BE2C (cell line): Measurements from ENCODE around the gene ATP8B4.

Experiments used
- DNase-seq: peaks from one replicate; pipeline ENCODE4 v3.0.0-alpha.2; 2020
- H3K27me3 ChIP-seq: fragments of 250-450 bp; sonication (Bioruptor Pico); 2 replicates; pipeline ENCODE4 v1.5.1; 2020; ENCODE audit warnings: mild to moderate bottlenecking
- H3K36me3 ChIP-seq: fragments of 250-450 bp; sonication (Bioruptor Pico); 2 replicates; pipeline ENCODE4 v1.5.1; 2020; ENCODE audit warnings: mild to moderate bottlenecking
- H3K4me1 ChIP-seq: fragments of 250-450 bp; sonication (Bioruptor Pico); 2 replicates; pipeline ENCODE4 v1.5.1; 2020
- H3K4me3 ChIP-seq: 2 replicates; pipeline ENCODE4 v1.5.1; 2011; ENCODE audit warnings: low read depth, low read length
- H3K9me3 ChIP-seq: fragments of 250-450 bp; sonication (Bioruptor Pico); 2 replicates; pipeline ENCODE4 v1.5.1; 2020
- TF ChIP-seq, protein P1 (sequence below): IDR thresholded peaks from 2 replicates; pipeline ENCODE4 v1.5.1; 2012; ENCODE audit warnings: mild to moderate bottlenecking, low read depth, low read length

ATP8B4 gene

DNA sequence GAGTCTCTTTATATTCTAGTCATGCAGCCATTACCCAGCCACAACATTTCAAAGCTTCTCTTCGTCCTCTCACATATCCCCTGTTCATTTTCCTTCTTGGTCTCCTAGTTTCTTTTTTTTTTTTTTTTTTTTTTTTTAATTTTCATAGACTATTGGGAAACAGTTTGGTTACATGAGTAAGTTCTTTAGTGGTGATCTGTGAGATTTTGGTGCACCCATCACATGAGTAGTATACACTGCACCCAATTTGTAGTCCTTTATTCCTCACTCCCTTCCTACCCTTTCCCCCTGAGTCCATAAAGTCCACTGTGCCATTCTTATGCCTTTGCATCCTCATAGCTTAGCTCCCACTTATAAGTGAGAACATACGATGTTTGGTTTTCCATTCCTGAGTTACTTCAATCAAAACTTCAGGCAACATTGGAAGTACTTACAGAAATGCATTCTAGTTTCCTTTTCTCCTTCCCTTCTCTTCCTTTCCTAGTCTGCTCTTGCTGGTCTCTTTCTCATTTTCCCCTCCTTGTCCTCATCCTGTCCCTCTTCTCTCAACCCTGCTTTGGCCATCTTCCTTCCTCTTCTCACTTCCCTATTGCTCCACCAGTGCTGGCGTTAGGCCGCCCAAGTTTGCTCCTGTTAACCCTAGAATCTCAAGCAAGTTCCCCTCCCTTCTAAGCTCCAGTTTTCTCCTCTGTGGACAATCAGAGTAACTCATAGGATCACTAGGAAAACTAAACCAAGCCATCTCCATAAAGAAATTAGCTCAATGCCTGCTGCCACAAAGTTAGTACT, 4.8 kb downstream of the ATP8B4 start:
- no peak overlapping the region for H3K4me3 ChIP-seq
- H3K36me3 ChIP-seq, result no peaks in the 10 kb centered on the region
- TF ChIP-seq, protein P1, sequence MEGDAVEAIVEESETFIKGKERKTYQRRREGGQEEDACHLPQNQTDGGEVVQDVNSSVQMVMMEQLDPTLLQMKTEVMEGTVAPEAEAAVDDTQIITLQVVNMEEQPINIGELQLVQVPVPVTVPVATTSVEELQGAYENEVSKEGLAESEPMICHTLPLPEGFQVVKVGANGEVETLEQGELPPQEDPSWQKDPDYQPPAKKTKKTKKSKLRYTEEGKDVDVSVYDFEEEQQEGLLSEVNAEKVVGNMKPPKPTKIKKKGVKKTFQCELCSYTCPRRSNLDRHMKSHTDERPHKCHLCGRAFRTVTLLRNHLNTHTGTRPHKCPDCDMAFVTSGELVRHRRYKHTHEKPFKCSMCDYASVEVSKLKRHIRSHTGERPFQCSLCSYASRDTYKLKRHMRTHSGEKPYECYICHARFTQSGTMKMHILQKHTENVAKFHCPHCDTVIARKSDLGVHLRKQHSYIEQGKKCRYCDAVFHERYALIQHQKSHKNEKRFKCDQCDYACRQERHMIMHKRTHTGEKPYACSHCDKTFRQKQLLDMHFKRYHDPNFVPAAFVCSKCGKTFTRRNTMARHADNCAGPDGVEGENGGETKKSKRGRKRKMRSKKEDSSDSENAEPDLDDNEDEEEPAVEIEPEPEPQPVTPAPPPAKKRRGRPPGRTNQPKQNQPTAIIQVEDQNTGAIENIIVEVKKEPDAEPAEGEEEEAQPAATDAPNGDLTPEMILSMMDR, result no peak
- H3K9me3 ChIP-seq, result no peaks in the 10 kb centered on the region
- H3K27me3 ChIP-seq, result no peaks in the 10 kb centered on the region; the same call in 1 of the 2 replicates
- no peaks in the 10 kb centered on the region for H3K4me1 ChIP-seq
- DNase-seq, result no peak

DNA sequence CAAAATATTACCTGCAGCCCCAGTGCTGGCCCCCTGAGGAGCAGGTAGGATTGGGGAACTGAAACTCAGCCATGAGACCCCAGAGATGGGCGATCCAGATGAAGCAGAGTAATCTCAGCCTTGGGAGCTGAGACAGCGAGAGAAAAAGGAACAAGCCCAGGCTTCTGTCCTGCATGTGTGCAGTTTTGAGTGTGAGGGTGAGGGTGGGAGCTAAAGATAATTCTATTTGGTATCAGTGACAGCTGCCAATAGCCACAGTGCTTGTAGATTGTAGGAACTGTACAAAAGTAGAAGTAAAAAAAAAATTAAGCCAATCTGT, 5.9 kb downstream of the ATP8B4 start:
- H3K9me3 ChIP-seq, result no peaks in the 10 kb centered on the region
- H3K27me3 ChIP-seq, result no peaks in the 10 kb centered on the region; the same call in 1 of the 2 replicates
- no peaks in the 10 kb centered on the region for H3K4me1 ChIP-seq
- H3K36me3 ChIP-seq, result no peaks in the 10 kb centered on the region
- no peak overlapping the region for H3K4me3 ChIP-seq
- DNase-seq, result no peak
- TF ChIP-seq, protein P1, result no peak

DNA sequence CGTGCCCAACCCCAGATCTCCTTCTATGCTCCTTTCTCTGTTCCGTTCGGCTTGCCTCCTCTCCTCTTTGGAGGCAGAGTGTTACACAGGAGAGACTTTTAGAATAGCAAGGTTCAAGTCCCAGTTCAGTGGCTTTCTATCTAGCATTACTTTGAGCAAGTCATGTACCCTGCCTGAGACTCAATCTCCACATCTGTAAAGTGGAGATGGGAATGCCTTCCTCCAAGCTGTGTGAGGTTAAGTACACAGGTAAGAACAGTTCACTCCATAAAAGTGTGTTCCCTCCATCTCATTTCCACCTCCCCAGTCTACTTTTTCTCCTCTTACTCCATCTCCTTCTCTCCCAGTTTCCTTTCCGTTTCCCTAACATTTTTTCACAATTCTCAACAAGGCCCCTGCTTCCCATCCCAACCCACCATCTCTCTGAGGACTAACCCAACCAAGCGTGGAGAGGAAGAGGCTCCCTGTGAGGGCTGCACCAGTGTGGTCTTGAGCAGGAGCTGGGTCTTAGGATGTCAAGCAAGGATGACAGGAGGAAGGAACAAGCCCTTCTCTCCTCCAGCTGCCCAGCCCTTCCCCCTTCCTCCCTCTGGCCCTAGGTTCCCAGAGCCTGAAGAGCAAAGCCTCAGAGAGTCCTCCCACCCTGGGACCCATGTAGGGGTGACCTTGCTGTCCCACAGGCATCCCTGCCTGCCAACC, 6.4 kb downstream of the ATP8B4 start:
- no peak overlapping the region for H3K4me3 ChIP-seq
- TF ChIP-seq, protein P1, result no peak
- no peaks in the 10 kb centered on the region for H3K9me3 ChIP-seq
- H3K36me3 ChIP-seq, result no peaks in the 10 kb centered on the region
- no peaks in the 10 kb centered on the region for H3K4me1 ChIP-seq
- no peak for DNase-seq
- peaks cover under 1% of the 10 kb centered on the region; the same call in 1 of the 2 replicates for H3K27me3 ChIP-seq

DNA sequence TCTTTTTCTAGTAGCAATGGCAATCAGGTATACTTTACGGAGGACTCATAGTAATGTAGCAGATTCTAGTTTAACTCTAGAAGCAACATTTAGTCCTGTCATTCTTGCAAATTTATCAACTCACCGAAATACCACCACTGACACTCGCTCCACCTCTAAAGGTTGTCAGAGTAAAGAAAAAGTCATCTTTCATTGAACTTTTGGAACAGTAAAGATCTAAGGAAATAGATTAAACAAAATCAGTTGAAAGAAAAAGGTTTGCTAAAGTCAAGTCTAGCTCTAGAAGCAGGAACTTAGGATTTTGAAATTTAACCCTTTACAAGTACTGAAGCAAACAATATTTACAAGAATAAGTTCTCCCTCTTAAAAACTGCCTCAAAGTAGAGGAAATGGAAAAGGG, 8.7 kb downstream of the ATP8B4 start:
- TF ChIP-seq, protein P1, result no peak
- DNase-seq, result no peak

DNA sequence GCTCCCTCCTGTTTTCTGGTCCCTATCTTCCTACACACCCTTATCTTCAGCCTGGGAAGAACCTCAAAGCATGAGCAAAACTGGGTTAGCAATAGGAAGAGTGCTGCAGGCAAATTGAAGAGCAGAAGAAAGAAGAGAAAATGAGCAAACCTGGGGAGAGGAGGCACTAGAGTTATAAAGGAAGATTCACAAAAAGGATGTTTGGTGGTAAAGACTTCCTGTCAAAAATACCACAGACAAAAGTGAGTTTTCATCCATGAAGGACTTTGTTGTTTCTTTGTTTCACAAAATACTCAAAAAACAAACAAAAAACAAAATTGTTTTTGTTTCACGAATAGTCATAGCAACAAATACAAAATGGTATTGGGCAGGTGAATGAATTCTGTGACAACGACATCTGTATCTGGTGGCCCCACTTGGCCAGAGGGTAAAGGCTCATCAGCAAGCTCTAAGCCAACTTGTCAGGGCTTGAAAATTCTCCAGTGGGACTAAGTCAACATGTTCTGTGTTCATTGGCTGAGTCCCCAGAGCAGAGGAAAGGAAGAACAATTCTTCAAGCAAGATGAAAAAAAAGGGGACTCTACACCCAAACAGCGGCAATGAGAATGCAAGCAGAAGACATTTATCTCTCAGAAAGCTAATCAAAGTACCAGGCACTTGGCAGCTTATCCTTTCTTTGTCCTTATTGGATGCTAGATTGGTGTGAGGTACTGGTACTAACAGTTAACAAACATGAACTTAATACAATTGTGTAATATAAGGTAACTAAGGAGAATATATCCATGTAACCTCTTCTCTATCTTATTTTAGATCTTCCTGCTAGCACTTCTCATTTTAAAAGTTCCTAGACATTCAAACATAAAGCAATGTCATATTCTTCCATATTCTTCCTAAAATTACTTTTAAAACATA, 9.7 kb downstream of the ATP8B4 start:
- DNase-seq, result no peak

More for the DNA sequence above, 8.7 kb downstream of the ATP8B4 start:
- Histone ChIP-seq H3K4me1 (no peaks in the 10 kb centered on the region), H3K36me3 (no peaks in the 10 kb centered on the region), H3K4me3 (no peak overlapping the region), H3K9me3 (no peaks in the 10 kb centered on the region), H3K27me3 (peaks cover 2% of the 10 kb centered on the region; the same call in 1 of the 2 replicates)

More for the DNA sequence above, 9.7 kb downstream of the ATP8B4 start:
- TF ChIP-seq, protein P1, result no peak
- Histone ChIP-seq H3K4me3 (no peak overlapping the region), H3K27me3 (peaks cover 2% of the 10 kb centered on the region; the same call in 1 of the 2 replicates), H3K9me3 (no peaks in the 10 kb centered on the region), H3K4me1 (no peaks in the 10 kb centered on the region), H3K36me3 (no peaks in the 10 kb centered on the region)
